H1 (cell line): ENCODE measurements around the gene LHCGR. TPM values are rescaled to one million over a fixed set of nuclear protein-coding genes. Genes with fewer than 3 reads are reported as not detected.
A peak's percentile ranks its signal among the peaks of the same experiment; 100 is the strongest.

Source experiments
- CTCF ChIA-PET: fragments of 300-600 bp; sonication (Branson Sonifier 250); formaldehyde crosslinking; loops from one replicate; lab custom pipeline; 2021; ENCODE audit not compliant: partially characterized antibody; lab: Charles Lee
- POLR2A ChIA-PET: fragments of 300-600 bp; sonication (Branson Sonifier 250); formaldehyde crosslinking; loops from one replicate; lab custom pipeline; 2021; ENCODE audit warnings: inconsistent platforms; ENCODE audit not compliant: partially characterized antibody; lab: Charles Lee
- DNase-seq, 2 experiments: peaks; one replicate each; pipeline versions ENCODE4 v3.0.0 to v3.0.0-alpha.2; 2010 to 2022; ENCODE audit warnings: low spot score in 2 of 2, low read depth in 1 of 2, mixed read lengths in 1 of 2
- FAIRE-seq: peaks from 2 replicates; lab custom pipeline; 2011; peaks lifted over from hg19 to GRCh38; lab: Jason Lieb, UNC
- H2AFZ ChIP-seq: 2 replicates; pipeline ENCODE4 v1.8.1; 2012; ENCODE audit warnings: low read length, inconsistent platforms
- H2AK5ac ChIP-seq: 2 replicates; pipeline ENCODE4 v1.6.1; 2013; ENCODE audit warnings: low read depth, low read length
- H2BK120ac ChIP-seq: replicated peaks from 2 replicates; pipeline ENCODE3; 2013; ENCODE audit warnings: low read depth, low read length, inconsistent platforms
- H2BK12ac ChIP-seq: 2 replicates; pipeline ENCODE4 v1.6.1; 2013; ENCODE audit warnings: low read depth, low read length
- H2BK15ac ChIP-seq: 2 replicates; pipeline ENCODE4 v1.6.1; 2013; ENCODE audit warnings: low read length
- H2BK20ac ChIP-seq: 2 replicates; pipeline ENCODE4 v1.6.1; 2013; ENCODE audit warnings: low read length
- H2BK5ac ChIP-seq: 2 replicates; pipeline ENCODE4 v1.6.1; 2013; ENCODE audit warnings: low read depth, low read length
- H3K14ac ChIP-seq: 2 replicates; pipeline ENCODE4 v1.6.1; 2013; ENCODE audit warnings: inconsistent platforms; ENCODE audit not compliant: insufficient read length
- H3K18ac ChIP-seq: 2 replicates; pipeline ENCODE4 v1.6.1; 2013; ENCODE audit warnings: low read length; ENCODE audit errors: extremely low read depth
- H3K23ac ChIP-seq: 2 replicates; pipeline ENCODE4 v1.6.1; 2013; ENCODE audit warnings: inconsistent platforms; ENCODE audit not compliant: insufficient read length
- H3K23me2 ChIP-seq: 2 replicates; pipeline ENCODE4 v1.6.1; 2013; ENCODE audit warnings: low read depth, low read length
- H3K27ac ChIP-seq: 2 replicates; pipeline ENCODE4 v1.6.1; 2011; ENCODE audit warnings: low read depth, low read length, inconsistent platforms
- H3K27me3 ChIP-seq, 4 experiments: replicated peaks in 1 of 4; 1 replicate in 1 of 4; 2 replicates in 3 of 4; pipeline versions ENCODE4 v1.6.1 to v1.8.1; 2011 to 2013; ENCODE audit warnings: low read length in 3 of 4, mild to moderate bottlenecking in 3 of 4, inconsistent platforms in 2 of 4, mixed read lengths in 2 of 4, moderate library complexity in 1 of 4; ENCODE audit not compliant: control insufficient read depth in 3 of 4, insufficient read depth in 3 of 4; ENCODE audit errors: extremely low read depth in 1 of 4
- H3K36me3 ChIP-seq, 4 experiments: 2 replicates each; pipeline versions ENCODE4 v1.6.1 to v1.8.1; 2011 to 2013; ENCODE audit warnings: mild to moderate bottlenecking in 4 of 4, low read length in 3 of 4, moderate library complexity in 2 of 4, control low read depth in 1 of 4, inconsistent platforms in 1 of 4; ENCODE audit not compliant: insufficient read depth in 4 of 4, control insufficient read depth in 2 of 4
- H3K4ac ChIP-seq: replicated peaks from 2 replicates; pipeline ENCODE3; 2013; ENCODE audit warnings: low read length, low read depth, mixed read lengths, inconsistent platforms; ENCODE audit not compliant: insufficient read length
- H3K4me1 ChIP-seq, 4 experiments: replicated peaks in 1 of 4; 1 replicate in 1 of 4; 2 replicates in 3 of 4; pipeline versions ENCODE4 v1.6.1 to v1.8.1; 2011 to 2013; ENCODE audit warnings: low read length in 3 of 4, inconsistent platforms in 2 of 4, mixed read lengths in 1 of 4; ENCODE audit not compliant: insufficient read depth in 4 of 4, control insufficient read depth in 3 of 4
- H3K4me2 ChIP-seq, 2 experiments: 2 replicates each; pipeline versions ENCODE4 v1.6.1 to v1.8.1; 2011 to 2013; ENCODE audit warnings: low read depth in 2 of 2, low read length in 2 of 2, control low read depth in 1 of 2, inconsistent platforms in 1 of 2, mild to moderate bottlenecking in 1 of 2; ENCODE audit not compliant: insufficient read depth in 1 of 2
- H3K4me3 ChIP-seq, 4 experiments: fragments of 200-600, 300-600 bp in 1 of 4; sonication (generic), shearing (Covaris generic), sonication (Bioruptor Twin) in 1 of 4; 2 replicates each; pipeline versions ENCODE4 v1.5.1 to v1.8.1; 2011 to 2016; ENCODE audit warnings: low read length in 4 of 4, low read depth in 3 of 4, control low read depth in 2 of 4, inconsistent platforms in 2 of 4, mild to moderate bottlenecking in 2 of 4, mixed read lengths in 1 of 4, moderate library complexity in 1 of 4; ENCODE audit not compliant: insufficient read depth in 2 of 4; ENCODE audit errors: extremely low read depth in 1 of 4
- H3K56ac ChIP-seq: replicated peaks from 2 replicates; pipeline ENCODE3; 2013; ENCODE audit warnings: low read depth, mild to moderate bottlenecking, mixed read lengths, low read length, inconsistent platforms; ENCODE audit not compliant: insufficient read length
- H3K79me1 ChIP-seq: 2 replicates; pipeline ENCODE4 v1.6.1; 2013; ENCODE audit warnings: low read depth, low read length, control low read depth
- H3K79me2 ChIP-seq, 2 experiments: 2 replicates each; pipeline versions ENCODE4 v1.6.1 to v1.8.1; 2012 to 2013; ENCODE audit warnings: low read length in 2 of 2, mild to moderate bottlenecking in 2 of 2, inconsistent platforms in 1 of 2; ENCODE audit not compliant: insufficient read depth in 2 of 2, control insufficient read depth in 1 of 2
- H3K9ac ChIP-seq, 4 experiments: replicated peaks in 1 of 4; 1 replicate in 1 of 4; 2 replicates in 3 of 4; pipeline versions ENCODE4 v1.6.1 to v1.8.1; 2011 to 2013; ENCODE audit warnings: low read depth in 3 of 4, low read length in 3 of 4, control low read depth in 2 of 4, mild to moderate bottlenecking in 2 of 4, moderate library complexity in 2 of 4, inconsistent platforms in 1 of 4; ENCODE audit errors: extremely low read depth in 1 of 4
- H3K9me3 ChIP-seq, 2 experiments: 2 replicates each; pipeline versions ENCODE4 v1.6.1 to v1.8.1; 2012 to 2013; ENCODE audit warnings: mild to moderate bottlenecking in 2 of 2, moderate library complexity in 2 of 2, control low read depth in 1 of 2, inconsistent platforms in 1 of 2, low read depth in 1 of 2, low read length in 1 of 2, mixed read lengths in 1 of 2; ENCODE audit not compliant: insufficient read depth in 2 of 2
- H4K20me1 ChIP-seq, 2 experiments: replicated peaks in 1 of 2; 2 replicates each; pipeline versions ENCODE3 to v1.8.1; 2011 to 2013; ENCODE audit warnings: inconsistent platforms in 2 of 2, low read length in 2 of 2, mild to moderate bottlenecking in 1 of 2; ENCODE audit not compliant: insufficient read depth in 2 of 2, control insufficient read depth in 1 of 2
- H4K5ac ChIP-seq: 2 replicates; pipeline ENCODE4 v1.6.1; 2013; ENCODE audit warnings: low read length, low read depth, mixed read lengths, inconsistent platforms; ENCODE audit not compliant: insufficient read length
- H4K8ac ChIP-seq: 2 replicates; pipeline ENCODE4 v1.8.0; 2013; ENCODE audit warnings: mild to moderate bottlenecking, moderate library complexity, low read length, inconsistent platforms; ENCODE audit not compliant: insufficient read depth; ENCODE audit errors: extremely low read depth
- H4K91ac ChIP-seq: replicated peaks from 2 replicates; pipeline ENCODE3; 2013; ENCODE audit warnings: low read length, mixed read lengths, inconsistent platforms; ENCODE audit not compliant: insufficient read length
- POLR2AphosphoS5 ChIP-seq: IDR thresholded peaks from 2 replicates; pipeline ENCODE4 v1.6.1; 2011; ENCODE audit warnings: low read depth, low read length
- SIN3A ChIP-seq, 2 experiments: IDR thresholded peaks in 1 of 2; conservative IDR thresholded peaks in 1 of 2; 2 replicates each; pipeline ENCODE4 v1.6.1; 2011 to 2012; ENCODE audit warnings: low read length in 2 of 2, improper control_type of control experiment in 1 of 2, low read depth in 1 of 2, mild to moderate bottlenecking in 1 of 2
- TEAD4 ChIP-seq: IDR thresholded peaks from 2 replicates; pipeline ENCODE4 v1.6.1; 2012; ENCODE audit warnings: low read depth, low read length, inconsistent platforms, mixed read lengths
- WGBS, 2 experiments: shearing (Covaris generic) in 1 of 2; methylation state at CpG; one replicate each; pipeline versions ENCODE4 v1.1.6 to v1.1.7; 2013 to 2015; ENCODE audit warnings: low lambda C conversion rate in 2 of 2, mixed read lengths in 2 of 2, inconsistent platforms in 1 of 2, low coverage in 1 of 2, missing lambda C conversion rate in 1 of 2; ENCODE audit not compliant: insufficient replicate concordance in 2 of 2, insufficient coverage in 1 of 2, insufficient read length in 1 of 2; ENCODE audit errors: extremely low coverage in 1 of 2, missing lambda C conversion rate in 1 of 2; 5-methylcytosine and 5-hydroxymethylcytosine counted together
- polyA plus RNA-seq, 7 experiments: library from polyadenylated mRNA; depleted of rRNA in 3 of 7; stranded (reverse) in 5 of 7; unstranded in 2 of 7; fragments of >200 nt in 5 of 7; fragments of 200-250 nt in 2 of 7; gene quantifications; 1 replicate in 5 of 7; 2 replicates in 1 of 7; 4 replicates in 1 of 7; pipeline versions ENCODE4 v1.2.1 to v1.2.3, GENCODE V29; 2011 to 2013; ENCODE audit warnings: missing spikeins in 2 of 7, mixed read lengths in 2 of 7
- total RNA-seq: library from RNA; stranded (reverse); fragmentation: NEBNext Ultra II Directional; extraction: Animal tissue kit (Norgen Biotek cat#: 25700); gene quantifications from 2 replicates; pipeline ENCODE4 v1.2.1, GENCODE V29; 2021

LHCGR gene
- total and polyA plus RNA-seq, 2 of the 8 experiments (the other 6 are each of a cell fraction or from before 2014, with no cell fraction given), result 0.30 to 0.73 TPM

- POLR2A ChIA-PET, result interaction anchor here (0.7 kb wide), 1 partner anchor 12 kb away, joined by 3 read pairs; no protein-coding TSS in a partner anchor
- Histone ChIP-seq H3K79me1 (no peaks in the 10 kb centered on the region), H3K4me1 (peaks cover 3 to 16% (median 6%) of the 10 kb centered on the region in 4 experiments; a peak in 6 of 7 replicates), H3K23ac (no peak overlapping the region), H3K27me3 (no peaks in the 10 kb centered on the region), H3K79me2 (no peaks in the 10 kb centered on the region), H3K4me2 (no peak overlapping the region), H3K18ac (no peak overlapping the region), H3K9ac (no peak overlapping the region), H4K91ac (no peak overlapping the region), H2BK120ac (no peak overlapping the region), H4K5ac (no peak overlapping the region), H2BK12ac (no peak overlapping the region; the same call in 1 of the 2 replicates), H2AK5ac (no peak overlapping the region), H3K36me3 (no peaks in the 10 kb centered on the region), H3K4me3 (no peak overlapping the region), H3K9me3 (no peaks in the 10 kb centered on the region), H3K27ac (no peak overlapping the region), H2BK20ac (0 out of 2 replicates have a peak overlapping the region, but pooled peaks have one; percentile 17), H3K23me2 (no peaks in the 10 kb centered on the region), H2BK15ac (no peak overlapping the region), H3K56ac (no peak overlapping the region), H3K4ac (no peak overlapping the region), H2BK5ac (no peak overlapping the region), H3K14ac (no peak overlapping the region), H2AFZ (no peak overlapping the region), H4K8ac (no peak overlapping the region), H4K20me1 (no peaks in the 10 kb centered on the region)
- DNase-seq (no peak), FAIRE-seq (no peak)
- CTCF ChIA-PET, result interaction anchor here (0.6 kb wide), 1 partner anchor 1341 kb away, joined by 3 read pairs; no protein-coding TSS in a partner anchor
- TF ChIP-seq POLR2AphosphoS5, result no peak
- 0 out of 2 replicates have a peak, but pooled peaks have one; percentile 39 for TF ChIP-seq TEAD4
- no peak for TF ChIP-seq SIN3A (conservative IDR thresholded peaks at IDR 0.05 in 1 of 2, IDR thresholded peaks at IDR 0.05 in 1 of 2; ENCODE audit: low read depth in 1 of 2, low read length in 2 of 2)
- 73% methylated on average over 3 of the region's 3 CpGs; no CpG with 5 or more reads in 1 of the 2 experiments for WGBS, 2 experiments
Measured at GRCh38 chr2:48691935-48692691, 63.4 kb downstream of the LHCGR start.
